ENCODE results near the gene ST3GAL3.
A peak's percentile ranks its signal among the peaks of the same experiment; 100 is the strongest.
"Not testable (repeated sequence)": the region's sequence is repeated elsewhere in the genome, so short reads cannot be mapped to it uniquely, and the experiment has no call there.

ST3GAL3 gene

DNA sequence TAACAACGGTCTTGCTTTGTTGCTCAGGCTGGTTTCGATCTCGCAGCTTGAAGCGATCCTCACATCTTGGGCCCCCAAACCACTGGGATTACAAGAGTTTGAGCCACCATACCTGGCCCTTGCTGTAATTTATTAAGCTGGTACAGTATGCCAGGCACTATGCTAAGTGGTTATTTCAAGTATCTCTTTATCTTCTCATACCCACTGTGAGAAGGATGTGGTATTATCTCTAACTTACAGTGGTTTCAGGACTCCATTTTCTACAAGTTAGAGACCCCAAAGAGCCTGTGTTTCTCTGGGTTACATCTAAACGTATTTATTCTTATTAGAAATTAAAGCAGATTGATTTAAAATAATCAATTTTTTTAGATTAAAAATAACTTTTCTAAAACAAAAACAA is 8.1 kb upstream of the ST3GAL3 start:
- no peak for DNase-seq (ENCODE audit: low read depth in 2 of 2)

DNA sequence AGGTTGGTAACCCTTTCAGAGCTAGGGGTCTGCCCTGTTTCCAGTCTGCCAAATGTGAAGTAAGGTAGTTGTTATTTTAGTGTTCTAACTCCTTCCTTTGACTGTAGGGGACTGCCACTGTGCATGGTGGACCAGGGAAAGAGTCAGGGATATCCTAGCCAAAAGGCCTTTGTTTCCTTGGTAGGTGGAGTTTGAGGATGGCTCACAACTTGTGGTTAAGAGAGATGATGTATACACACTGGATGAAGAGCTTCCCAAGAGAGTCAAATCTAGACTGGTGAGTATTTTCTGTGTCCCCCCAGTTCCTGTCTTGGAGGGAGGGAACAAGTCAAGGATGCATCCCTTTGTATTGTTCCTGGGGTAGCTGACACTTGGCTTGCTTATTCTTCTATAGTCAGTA is 3.5 kb upstream of the ST3GAL3 start:
- DNase-seq (ENCODE audit: low read depth in 2 of 2), result no peak

DNA sequence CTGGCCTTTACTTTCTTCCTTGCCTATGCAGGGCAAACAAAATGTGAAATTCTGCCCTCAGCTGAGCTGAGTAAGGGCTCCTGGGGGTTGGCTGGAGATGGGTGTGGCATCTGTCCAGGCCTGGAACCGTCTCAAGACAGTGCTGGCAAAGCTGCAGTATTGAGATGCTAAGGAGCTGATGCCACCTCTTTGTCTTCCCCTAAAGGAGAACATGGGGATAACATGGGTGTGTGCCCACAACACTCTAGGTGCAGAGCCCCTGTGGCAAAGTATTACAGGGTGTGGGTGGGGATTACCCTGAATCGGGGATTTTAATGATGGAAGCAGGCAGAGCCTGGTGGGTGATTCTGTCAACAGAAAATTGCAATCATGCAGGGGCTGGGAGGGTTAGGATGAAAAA is 2.5 kb upstream of the ST3GAL3 start:
- DNase-seq (ENCODE audit: low read depth in 2 of 2), result no peak

DNA sequence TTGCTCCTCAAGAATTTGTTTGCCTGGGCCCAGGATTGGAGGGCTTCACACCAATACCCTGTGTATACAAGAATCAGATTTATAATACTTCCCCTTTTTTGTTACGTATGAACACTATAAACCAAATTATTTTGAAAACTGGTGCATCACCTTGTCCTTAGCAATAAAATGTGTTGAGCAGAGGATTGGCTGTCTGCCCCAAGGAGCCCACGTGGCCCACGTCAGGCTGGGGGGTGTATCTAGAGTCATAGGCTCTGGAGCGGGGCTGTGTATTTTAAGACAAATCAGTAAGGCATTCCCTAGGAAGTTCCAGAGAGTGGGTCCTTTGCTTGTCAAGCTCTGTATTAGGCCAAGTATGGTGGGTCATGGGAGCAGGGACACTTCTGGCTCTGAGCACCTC is 2.0 kb upstream of the ST3GAL3 start:
- DNase-seq (ENCODE audit: low read depth in 2 of 2), result no peak

DNA sequence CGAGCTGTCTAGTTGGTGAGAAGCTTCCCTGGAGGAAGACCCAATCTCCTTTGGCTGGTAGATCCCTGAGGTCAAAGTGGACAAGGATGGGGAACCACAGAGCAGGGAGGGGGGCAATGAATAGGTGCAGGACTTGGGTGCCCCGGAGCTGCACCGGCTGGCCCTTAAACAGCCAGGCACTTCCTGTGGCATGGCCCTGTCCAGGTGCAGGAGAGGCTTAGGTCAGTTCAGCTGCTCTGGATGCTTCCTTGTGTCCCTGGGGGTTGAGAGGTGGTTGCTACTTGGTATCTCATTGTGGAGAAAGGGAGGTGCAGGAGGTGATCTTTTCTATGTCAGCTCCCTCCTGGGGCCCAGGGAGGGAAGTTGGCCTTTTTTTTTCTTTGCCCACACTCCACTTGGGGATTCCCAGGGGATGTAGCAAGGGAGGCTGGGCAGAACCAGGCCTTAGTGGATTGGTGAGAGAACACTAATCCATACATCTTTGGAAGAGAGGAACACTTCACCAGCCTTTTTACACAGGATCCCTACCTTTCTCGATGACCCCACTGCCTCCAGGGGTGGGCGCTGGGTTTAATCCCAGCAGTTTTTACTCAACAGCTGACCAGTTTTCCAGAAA is 1.2 kb upstream of the ST3GAL3 start:
- DNase-seq (ENCODE audit: low read depth in 2 of 2), result no peak

DNA sequence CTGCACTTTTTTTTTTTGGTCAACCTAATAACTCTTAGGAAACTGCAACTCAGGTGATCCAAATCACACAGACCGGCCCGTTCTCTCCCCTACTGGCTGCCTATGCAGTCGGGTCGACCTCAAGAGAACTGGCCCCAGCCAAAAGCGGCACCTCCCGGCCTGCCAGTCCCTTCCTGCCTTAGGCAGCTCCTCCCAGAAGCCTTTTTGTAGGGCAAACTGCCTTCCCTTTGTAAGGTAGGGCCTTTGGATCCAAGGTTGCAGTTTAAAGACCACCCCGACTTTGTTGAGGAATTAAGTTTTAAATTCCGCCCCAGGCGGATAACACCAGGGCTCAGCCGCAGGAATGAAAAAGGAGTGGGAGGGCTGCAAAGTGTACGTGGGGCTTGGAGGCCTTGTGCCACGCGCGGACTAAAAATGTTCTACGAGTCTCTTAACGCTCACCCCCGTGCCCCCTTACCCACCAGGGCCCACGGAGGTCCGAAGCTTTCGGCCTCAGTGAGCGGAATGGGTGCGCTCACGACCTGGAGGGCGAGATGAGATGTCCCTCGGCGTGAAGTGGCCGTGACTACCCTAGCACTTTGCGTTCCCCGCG is 642 bp upstream of the ST3GAL3 start:
- DNase-seq (ENCODE audit: low read depth in 2 of 2), result peak in 1 of 2 donors; percentile 4

DNA sequence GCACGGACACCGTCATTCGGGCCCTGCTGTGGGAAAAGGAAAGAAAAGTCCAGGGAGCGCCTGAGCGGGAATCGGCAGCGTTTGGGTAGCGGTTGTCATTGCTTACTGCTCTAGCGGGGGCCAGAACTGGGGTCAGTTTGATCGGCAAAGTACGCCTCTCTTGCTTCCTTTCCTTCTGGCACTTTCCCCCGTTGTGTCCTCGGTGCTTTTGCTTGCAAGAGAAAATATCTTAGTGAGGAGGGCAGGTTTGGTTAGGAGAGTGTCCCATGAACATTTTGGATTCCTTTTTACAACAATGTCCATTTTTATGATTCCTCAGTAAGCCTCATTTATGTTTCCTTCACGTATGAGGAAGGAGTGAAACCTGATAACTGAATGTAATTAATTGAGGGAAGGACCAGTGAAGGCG is 670 bp downstream of the ST3GAL3 start:
- DNase-seq (ENCODE audit: low read depth in 2 of 2), result no peak

DNA sequence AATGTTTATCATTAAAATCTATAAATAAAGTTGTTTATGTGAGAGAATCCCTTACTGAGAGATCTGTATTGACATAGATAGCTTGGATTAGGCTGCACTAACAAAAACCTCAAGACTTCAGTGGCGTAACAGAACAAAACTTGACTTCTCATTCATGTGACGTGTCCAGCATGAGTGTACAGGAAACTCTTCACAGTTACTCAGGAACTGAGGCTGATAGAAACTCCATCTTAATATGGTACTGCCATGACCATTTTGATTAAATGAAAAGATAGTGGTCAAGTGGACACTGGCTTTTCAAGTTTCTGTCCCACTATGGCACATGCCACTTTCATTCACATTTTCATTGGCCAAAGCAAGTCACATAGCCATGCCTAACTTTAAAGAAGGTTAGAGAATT is 3.7 kb downstream of the ST3GAL3 start:
- DNase-seq (ENCODE audit: low read depth in 2 of 2), result no peak

DNA sequence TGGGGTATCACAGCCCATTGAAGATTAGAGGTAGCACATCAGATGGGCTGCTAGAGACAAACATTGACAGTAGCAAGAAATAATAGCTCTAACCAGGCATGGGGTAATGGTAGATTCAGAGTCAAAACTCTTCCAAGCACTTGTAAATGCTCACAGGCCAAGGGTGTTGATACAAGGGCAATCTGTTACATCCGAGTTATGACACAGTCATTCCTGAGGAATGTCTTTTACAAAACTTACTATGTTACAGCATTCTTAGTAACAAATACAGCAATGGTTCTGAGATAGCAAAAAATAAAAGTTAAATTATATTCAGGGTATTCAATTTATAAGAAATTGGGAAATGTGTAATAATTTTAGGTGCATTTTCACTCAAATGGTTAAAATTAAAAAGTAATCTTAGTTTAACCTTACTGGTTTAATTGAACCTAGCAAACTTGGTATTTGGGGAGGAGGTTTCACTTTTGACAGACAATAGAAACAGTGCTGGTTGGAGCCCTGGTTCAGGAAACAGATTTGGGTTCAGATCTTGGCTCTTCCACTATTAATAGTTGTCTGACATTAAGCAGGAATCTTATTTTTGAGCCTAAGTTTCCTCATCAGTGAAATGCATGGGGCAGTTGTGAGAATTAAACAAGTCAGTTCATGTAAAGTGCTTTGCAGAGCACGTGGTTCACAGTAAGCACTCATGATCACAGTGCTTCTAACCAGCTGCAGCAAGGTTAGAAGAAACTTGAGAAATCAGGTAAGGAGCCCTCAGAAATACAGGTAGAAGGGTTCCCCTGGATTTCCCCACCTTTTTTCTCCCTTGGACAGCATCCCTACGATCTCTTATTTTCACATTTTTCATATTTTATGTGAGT is 4.4 kb downstream of the ST3GAL3 start:
- DNase-seq (ENCODE audit: low read depth in 2 of 2), result no peak

DNA sequence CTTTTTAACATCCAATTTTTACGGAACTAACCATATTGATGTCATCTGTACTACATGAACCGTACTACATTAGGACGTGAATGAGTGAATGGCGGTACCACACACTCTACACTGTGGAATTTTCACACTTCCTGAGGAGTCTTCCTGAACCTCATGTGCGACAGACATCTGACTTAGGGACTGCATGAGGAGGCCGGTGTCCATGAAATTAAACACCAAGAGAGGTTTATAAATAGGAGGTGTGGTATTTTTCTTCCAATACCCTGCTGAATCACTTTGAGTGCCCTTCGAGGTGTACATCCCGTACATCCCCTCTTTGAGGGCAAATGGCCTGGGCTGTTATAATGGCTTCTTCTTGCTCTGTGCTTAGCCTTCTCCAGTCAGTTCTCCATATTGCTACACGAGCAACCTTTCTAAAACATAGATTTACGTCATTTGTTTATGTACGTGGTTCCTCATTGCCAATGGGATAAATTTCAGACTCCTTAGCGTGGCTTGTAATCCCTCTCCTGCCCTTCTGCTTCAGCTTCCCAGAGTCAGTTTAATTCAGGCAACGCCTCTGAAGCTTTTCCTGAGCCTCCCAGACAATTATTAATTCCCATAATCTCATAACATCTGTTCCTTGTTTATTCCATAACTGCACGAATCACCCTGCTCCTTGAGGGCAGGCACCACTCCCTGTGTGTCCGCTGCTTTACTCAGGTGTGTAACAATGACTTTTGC is 9.4 kb downstream of the ST3GAL3 start:
- DNase-seq (ENCODE audit: low read depth in 2 of 2), result no peak

DNA sequence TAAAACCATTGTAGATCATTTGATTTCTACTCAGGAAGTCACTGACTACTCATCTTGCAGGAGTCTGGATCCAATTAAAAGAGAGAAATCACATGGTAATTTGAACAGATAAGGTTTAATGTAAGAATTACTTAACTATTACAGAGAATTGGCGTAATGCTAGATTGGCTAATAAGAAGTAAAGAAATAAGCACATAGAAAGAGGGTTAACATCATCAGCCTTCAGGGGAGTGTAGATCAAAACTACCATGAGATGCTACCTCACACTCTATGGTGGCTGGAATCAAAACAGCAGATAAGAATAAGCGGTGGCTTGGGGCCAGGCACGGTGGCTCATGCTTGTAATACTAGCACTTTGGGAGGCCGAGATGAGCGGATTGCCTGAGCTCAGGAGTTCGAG is 11.7 kb downstream of the ST3GAL3 start:
- no peak for DNase-seq (ENCODE audit: low read depth in 2 of 2)

DNA sequence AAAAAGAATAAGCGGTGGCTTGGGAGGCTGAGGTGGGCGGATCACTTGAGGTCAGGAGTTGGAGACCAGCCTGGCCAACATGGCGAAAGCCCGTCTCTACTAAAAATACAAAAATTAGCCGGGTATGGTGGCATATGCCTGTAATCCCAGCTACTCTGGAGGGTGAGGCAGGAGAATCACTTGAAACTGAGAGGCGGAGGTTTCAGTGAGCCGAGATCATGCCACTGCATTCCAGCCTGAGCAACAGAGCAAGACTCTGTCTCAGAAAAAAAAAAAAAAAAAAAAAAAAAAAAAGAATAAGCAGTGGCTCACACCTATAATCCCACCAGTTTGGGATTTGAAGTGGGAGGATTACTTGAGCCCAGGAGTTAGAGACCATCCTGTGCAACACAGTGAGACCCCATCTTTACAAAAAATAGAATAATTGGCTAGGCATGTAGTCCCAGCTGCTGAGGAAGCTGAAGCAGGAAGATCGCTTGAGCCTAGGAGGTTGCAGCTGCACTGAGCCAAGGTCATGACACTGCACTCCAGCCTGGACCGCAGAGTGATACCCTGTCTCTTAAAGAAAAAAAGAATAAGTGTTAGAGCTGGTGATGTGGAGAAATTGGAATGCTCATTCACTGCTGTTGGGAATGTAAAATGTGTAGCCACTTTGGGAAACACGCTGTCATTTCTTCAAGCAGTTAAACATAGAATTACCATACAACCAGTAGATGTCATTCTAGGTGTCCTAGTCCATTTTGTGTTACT is 12.5 kb downstream of the ST3GAL3 start:
- not testable (repeated sequence) for DNase-seq (ENCODE audit: low read depth in 2 of 2)

DNA sequence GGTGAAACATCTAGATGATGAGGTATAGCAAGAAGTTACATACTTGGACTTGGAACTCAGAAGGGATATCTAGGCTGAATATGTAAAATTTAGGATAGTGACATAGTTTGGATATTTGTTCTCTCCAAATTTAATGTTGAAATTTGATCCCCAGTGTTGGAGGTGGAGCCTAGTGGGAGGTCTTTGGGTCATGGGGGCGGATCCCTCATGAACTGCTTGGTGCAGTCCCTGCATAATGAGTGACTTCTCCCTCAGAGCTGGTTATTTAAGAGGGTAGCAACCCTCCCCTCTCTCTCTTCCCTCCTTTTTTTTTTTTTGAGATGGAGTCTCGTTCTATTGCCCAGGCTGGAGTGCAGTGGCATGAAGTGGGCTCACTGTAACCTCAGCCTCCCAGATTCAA is 15.5 kb downstream of the ST3GAL3 start:
- DNase-seq (ENCODE audit: low read depth in 2 of 2), result no peak

DNA sequence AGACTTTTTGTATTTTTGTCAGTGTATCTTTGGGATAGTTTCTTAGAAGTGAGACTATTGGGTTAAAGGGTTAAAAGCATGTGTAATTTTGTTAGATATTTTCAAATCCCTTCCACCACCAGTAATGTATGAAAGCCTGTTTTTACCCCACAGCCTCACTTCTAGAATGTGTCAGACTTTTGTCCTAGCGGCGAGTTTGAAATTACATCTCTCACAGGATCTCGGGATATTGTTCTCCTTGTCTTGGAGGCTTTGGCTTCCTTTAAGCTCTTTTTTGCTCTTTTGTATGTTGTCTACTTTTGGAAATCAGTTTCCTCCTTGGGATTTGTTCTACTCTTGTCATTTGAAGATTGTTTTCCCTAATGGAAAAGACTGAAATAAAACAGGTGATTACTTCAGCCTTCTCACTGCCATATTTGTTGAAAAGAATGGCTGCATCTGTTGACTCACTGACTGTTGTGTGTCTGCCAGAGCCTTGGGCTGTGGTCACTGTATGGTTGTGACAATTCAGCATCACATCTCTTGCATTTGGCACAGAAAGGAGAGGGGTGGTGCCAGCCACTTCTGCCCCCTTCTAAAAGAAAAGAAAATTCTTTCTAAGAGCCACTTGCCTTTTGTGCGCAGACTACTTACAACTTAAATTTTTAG is 22.6 kb downstream of the ST3GAL3 start:
- DNase-seq (ENCODE audit: low read depth in 2 of 2), result no peak

DNA sequence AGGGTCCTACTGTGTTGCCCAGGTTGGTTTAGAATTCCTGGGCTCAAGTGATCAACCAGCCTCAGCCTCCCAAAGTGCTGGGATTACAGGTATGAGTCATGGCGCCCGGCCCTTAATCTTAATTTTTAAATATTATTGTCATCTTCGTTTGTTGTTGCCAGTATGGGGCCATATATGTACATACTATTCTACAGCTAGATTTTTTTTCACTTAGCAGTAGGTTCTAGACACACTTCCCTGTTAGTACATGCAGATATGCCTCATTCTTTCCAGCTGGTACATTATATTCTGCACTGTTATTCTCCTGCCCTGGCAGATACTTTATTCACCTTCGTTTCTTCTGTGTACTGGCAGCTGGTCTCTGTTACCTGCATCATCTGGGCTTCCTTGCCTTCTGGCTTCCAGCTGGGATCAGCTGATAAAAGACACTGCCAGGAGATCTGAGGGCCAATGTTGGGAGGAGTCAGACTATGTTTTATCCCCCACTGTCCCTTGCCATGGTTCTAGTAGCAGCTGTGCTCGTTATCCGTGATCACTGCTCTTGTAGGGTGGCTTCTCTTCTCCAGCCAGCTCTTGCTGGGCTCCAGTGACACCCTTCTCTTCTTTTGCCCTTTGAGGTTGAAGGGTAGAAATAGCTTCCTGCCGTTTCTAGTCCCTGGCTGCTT is 24.7 kb downstream of the ST3GAL3 start:
- DNase-seq (ENCODE audit: low read depth in 2 of 2), result no peak

DNA sequence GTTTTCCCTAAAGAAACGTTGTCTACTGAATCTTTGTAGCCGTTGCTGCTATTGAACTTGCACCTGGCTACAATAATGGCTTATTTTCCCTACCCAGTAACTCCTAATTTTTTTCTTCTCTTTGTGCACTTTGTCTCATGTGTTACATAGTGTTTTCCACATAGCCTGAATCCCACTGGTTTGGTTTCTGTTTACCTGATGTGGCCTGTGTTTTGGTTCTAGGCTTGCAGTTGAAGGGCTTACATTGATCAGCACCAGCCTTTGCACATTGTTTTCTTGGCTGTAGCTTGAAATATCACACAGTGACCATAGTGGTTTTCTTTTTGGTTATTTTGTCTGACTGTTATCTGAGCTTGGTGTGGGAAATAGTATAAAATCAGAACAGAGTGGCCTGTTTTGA is 29.5 kb downstream of the ST3GAL3 start:
- DNase-seq (ENCODE audit: low read depth in 2 of 2), result no peak

DNA sequence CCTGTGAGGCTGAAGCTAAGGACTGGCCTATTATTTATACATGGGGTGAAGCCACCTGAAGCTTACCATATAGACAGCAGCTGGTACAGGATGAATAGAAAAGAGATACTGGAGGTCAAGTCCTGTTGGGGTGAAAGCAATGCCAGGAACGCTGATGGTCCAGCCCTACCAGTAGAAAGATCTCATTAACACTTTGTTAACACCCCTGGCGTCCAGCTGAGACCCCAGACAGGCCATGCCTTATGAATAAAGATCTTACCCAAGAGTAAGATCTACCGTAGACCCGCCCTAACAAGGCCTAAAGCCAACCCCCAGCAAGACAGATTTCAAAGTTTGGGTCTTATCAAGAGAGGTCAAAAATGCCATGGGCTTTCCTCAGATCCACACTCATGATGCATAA is 34.7 kb downstream of the ST3GAL3 start:
- DNase-seq (ENCODE audit: low read depth in 2 of 2), result no peak

DNA sequence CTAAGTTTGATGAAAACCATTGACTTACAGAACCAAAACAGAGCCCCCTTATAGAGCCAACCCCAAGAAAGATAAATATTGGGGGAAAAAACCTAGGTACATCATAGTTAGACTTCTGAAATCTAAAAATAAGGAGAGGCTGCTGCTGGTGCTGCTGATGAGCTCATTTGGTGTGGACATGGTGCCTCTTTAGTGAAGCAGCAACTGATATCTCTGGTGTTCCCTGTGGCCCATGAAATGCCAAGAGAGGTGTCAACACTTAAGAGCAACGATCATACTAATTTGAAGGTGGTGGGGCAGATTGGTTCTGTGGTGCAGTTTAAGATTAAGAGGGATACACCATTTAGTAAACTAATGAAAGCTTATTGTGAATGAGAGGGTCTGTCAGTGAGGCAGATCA is 35.9 kb downstream of the ST3GAL3 start:
- no peak for DNase-seq (ENCODE audit: low read depth in 2 of 2)

DNA sequence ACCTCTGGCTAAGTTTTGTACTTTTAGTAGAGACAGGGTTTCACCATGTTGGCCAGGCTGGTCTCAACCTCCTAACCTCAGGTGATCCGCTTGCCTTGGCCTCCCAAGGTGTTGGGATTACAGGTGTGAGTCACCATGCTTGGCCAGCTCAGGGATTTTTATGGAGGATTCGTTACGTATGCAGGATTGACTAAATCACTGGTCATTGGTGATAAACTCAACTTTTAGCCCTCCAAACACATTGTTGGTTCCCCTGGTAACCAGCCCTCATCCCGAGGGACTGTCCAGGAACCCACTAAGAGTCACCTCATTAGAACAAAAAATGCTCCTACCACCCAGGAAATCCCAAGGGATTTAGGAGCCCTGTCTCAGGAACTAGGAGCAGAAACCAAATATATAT is 40.4 kb downstream of the ST3GAL3 start:
- no peak for DNase-seq (ENCODE audit: low read depth in 2 of 2)

DNA sequence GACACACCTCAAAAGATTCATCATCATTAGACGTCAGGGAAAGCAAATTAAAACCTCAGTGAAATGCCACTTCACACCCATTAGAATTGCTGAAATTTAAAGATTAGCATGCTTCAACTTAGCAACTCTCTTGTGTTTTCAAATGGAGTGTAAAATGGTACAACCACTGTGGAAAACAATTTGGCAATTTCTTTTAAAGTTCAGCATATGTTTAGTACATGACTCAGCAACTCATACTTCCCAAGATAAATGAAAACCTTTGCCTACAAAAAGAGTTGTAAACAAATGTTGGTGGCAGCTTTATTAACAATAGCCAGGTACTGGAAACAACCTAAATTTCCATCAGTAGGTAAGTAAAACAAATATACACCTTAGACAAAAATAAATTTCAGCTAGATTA is 42.7 kb downstream of the ST3GAL3 start:
- DNase-seq (ENCODE audit: low read depth in 2 of 2), result no peak

DNA sequence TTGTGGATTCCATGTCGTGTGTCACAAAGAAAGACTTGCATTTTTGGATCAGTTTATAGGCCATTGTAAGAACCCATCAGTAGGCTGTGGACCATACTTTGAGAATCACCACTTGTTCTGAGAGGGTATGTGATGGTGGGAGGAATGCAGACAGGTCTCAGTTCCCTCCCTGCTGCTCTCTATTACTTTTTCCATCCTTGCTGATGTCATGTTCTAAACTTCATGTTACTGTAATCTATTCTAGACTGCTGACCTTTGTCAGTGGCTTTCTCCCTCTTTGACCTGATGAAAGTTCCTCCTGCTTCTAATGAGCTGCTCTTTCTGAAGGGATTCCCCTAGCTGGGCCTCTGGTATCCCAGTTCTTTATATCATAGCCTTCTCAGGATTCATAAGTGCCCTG is 46.1 kb downstream of the ST3GAL3 start:
- DNase-seq (ENCODE audit: low read depth in 2 of 2), result no peak

Data from stimulated activated CD4-positive, alpha-beta T cell treated with anti-CD3 and anti-CD28 coated beads, Interleukin-15, amount 100 ng/mL, for 48 hours (primary cell).